ENCODE results near the gene PLD3. TPM values are rescaled to one million over a fixed set of nuclear protein-coding genes. Genes with fewer than 3 reads are reported as not detected.

Gene PLD3
- 228 and 236 TPM in 2 replicates for total RNA-seq

GRCh38 chr19:40348125-40348913 is at the start of gene PLD3, which contains the start of gene C19orf47:
Gene PLD3 (plus strand): TSS chr19:40348695. CDS start chr19:40366484, 17,789 bp downstream.
Gene C19orf47 (minus strand): TSS chr19:40348397. CDS start chr19:40341857, 6,540 bp downstream.

GRCh38 chr19:40390084-40390742 is 41.7 kb downstream of the PLD3 start, which contains the start of gene HIPK4:
Gene HIPK4 (minus strand): TSS chr19:40390181. CDS start chr19:40389902, 279 bp downstream.

GRCh38 chr19:40413291-40413845 is 64.9 kb downstream of the PLD3 start, which contains the start of gene PRX:
Gene PRX (minus strand): TSS chr19:40413378. CDS start chr19:40407932, 5,446 bp downstream.

GRCh38 chr19:40425450-40426287 is 77.2 kb downstream of the PLD3 start, which contains the start of gene SERTAD1:
Gene SERTAD1 (minus strand): TSS chr19:40425992. CDS start chr19:40423546, 2,446 bp downstream.

Small RNA genes lying within 50 kb of the gene (small RNA-seq; reads per million reads assigned to genes)
- gene MIR6796 (not detected), gene RF00019 (not detected), gene RNU6-945P (not detected)

Other genes starting within 250 kb of the PLD3 start
- gene MAP3K10, start 157.3 kb upstream of the PLD3 start, total RNA-seq, result 7.1 and 7.7 TPM in 2 replicates
- gene TTC9B, start 130.3 kb upstream of the PLD3 start, total RNA-seq, result not detected in 2 replicates
- 0.11 and 0.13 TPM in 2 replicates for gene CCNP, start 122.0 kb upstream of the PLD3 start, total RNA-seq
- 102 and 105 TPM in 2 replicates for gene AKT2, start 63.4 kb upstream of the PLD3 start, total RNA-seq
- 5.2 and 6.6 TPM in 2 replicates for gene C19orf47, start 298 bp upstream of the PLD3 start, total RNA-seq
- 0.32 and 0.39 TPM in 2 replicates for gene HIPK4, start 41.5 kb downstream of the PLD3 start, total RNA-seq
- gene PRX, start 64.7 kb downstream of the PLD3 start, total RNA-seq, result 2.4 and 2.5 TPM in 2 replicates
- gene SERTAD1, start 77.3 kb downstream of the PLD3 start, total RNA-seq, result 13.6 and 23.8 TPM in 2 replicates
- 18.3 and 24.2 TPM in 2 replicates for gene SERTAD3, start 95.6 kb downstream of the PLD3 start, total RNA-seq
- gene BLVRB, start 117.0 kb downstream of the PLD3 start, total RNA-seq, result 51.1 and 67.9 TPM in 2 replicates
- 3.5 and 4.6 TPM in 2 replicates for gene SPTBN4, start 118.3 kb downstream of the PLD3 start, total RNA-seq
- 23.4 and 24.2 TPM in 2 replicates for gene SHKBP1, start 228.2 kb downstream of the PLD3 start, total RNA-seq